Activated T-cell treated with anti-CD3 and anti-CD28 coated beads, Interleukin-2, amount 50 U/mL, for 48 hours (primary cell): Measurements from ENCODE around the gene CD37.
A peak's percentile ranks its signal among the peaks of the same experiment; 100 is the strongest.
"Not testable (repeated sequence)": the region's sequence is repeated elsewhere in the genome, so short reads cannot be mapped to it uniquely, and the experiment has no call there.

Experiments
- DNase-seq, 2 experiments: peaks; one replicate each; pipeline ENCODE4 v3.0.0-alpha.2; 2020

Gene CD37

GRCh38 chr19:49331187-49331586 lies 4.0 kb upstream of the CD37 start:
- not testable (repeated sequence) for DNase-seq

DNA sequence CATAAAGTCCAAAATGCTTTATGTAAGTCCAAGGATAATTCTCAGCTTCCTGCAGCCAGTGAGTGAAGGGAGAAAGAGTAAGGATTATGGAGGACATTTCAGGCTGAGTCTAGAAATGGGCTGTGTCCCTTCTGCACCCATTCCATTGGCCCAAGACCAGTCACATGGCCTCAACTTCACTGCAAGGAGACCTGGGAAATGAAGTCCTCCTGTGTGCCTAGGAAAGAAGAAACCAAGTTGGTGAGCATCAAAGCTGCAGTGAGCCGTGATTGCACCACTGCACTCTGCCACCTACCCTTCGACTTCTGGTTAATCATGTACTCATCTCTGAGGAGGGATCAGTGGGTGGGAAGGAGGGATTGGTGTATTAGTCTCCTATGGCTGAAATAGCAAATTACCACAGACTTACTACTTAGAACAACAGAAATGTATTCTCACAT lies 3.6 kb upstream of the CD37 start:
- DNase-seq = peak; percentile 68 to 70

DNA sequence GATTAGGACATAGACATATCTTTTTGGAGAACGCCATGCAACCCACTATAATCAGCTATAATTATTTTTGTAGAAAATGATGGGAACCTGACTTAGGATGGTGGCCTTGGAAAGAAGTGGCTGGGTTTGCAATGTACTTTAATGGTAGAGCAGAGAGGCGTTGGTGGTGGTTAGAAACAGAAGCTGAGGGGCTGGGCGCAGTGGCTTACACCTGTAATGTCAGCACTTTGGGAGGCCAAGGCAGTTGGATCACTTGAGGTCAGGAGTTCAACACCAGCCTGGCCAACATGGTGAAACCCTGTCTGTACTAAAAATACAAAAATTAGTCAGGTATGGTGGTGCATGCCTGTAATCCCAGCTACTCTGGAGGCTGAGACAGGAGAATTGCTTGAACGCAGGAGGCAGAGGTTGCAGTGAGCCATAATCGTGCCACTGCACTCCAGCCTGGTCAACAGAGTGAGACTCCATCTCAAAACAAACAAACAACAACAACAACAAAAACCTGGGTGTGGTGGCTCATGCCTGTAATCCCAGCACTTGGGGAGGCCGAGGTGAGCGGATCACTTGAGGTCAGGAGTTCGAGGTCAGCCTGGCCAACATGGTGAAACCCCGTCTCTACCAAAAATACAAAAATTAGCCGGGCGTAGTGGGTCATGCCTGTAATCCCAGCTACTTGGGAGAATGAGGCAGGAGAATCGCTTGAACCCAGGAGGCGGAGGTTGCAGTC lies 2.4 kb upstream of the CD37 start:
- DNase-seq = not testable (repeated sequence)

- DNase-seq = no peak
These were observed 1.8 kb upstream of the CD37 start for GRCh38 chr19:49333418-49333805.

DNA sequence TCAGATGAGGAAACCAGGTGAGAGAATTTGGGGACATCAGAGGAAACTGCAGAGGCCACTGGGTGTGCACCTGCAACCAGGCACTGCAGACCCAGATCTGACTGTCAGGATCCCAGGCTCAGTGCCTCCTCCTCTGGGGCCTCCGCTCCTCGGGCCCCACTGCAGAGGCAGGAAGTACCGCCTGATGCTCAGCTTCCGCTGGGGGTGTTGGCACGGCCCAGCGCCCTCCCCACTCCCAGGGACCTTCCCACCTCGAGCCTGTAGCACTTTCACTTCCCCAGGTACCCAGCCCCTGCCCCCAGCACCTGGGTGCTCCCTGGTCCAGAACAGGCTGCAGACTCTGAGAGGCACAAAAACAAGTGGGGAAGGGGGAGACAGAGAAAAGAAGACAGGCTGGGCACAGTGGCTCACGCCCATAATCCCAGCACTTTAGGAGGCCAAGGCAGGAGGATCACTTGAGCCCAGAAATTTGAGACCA lies 1.4 kb upstream of the CD37 start:
- peak; percentile 71 to 77 for DNase-seq

GRCh38 chr19:49335784-49336481 lies 727 bp downstream of the CD37 start:
- DNase-seq = peak; percentile 14

- DNase-seq = peak; percentile 13
These were observed 1.5 kb downstream of the CD37 start for GRCh38 chr19:49336482-49337266.

DNA sequence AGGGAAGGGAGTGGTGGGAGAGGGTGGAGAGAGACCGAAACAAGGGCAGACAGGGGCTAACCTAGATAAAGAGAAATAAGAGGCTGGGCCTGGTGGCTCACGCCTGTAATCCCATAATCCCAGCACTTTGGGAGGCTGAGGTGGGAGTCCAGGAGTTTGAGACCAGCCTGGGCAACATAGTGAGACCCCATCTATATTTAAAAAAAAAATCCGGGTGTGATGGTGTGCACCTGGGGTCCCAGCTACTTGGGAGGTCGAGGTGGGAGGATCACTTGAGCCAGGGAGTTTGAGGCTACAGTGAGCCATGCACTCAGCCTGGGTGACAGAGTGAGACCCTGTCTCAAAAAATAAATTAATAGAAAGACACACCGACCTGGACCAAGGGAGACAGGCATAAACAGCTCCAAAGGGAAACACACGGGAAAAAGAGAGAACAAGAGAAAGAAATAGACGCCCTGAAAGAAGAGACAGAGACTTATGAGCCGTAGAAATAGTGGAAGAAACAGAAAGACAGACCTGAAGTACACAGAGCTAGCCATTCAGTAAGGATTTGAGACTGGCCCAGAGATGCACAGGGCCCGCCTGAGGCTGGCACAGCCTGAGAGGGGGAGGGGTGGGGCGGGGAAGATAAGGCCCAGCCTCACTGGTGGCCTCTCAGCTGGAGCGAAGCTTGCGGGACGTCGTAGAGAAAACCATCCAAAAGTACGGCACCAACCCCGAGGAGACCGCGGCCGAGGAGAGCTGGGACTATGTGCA lies 2.2 kb downstream of the CD37 start:
- DNase-seq = peak in 1 of 2 experiments; percentile 7

- DNase-seq = peak; percentile 13
These were observed 2.9 kb downstream of the CD37 start for GRCh38 chr19:49338023-49338677.

GRCh38 chr19:49338691-49339300 lies 3.6 kb downstream of the CD37 start:
- peak; percentile 51 for DNase-seq

GRCh38 chr19:49339301-49340068 lies 4.3 kb downstream of the CD37 start:
- DNase-seq = no peak

GRCh38 chr19:49340069-49340864 lies 5.1 kb downstream of the CD37 start:
- no peak for DNase-seq

- no peak for DNase-seq
These were observed 5.9 kb downstream of the CD37 start for GRCh38 chr19:49340865-49341718.

DNA sequence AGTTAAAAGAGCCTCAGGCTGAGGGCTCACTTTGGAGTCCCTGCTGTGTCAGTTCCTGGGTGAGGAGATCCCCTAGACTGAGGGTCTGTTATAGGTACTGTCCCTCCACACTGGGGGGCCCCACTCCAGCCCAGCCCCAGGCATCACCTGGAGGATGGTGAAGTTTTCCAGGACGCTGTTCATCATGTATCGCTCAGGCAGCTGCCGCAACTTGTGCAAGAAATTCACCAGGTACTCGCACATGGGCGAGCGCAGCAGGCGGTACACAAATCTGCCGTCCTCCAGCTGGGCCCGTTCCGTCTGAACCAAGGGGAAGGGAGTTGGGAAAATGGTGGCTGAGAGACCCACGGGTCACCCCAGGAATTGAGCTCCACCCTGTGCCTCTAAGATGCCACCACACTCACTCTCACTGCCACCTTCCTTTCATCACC lies 7.1 kb downstream of the CD37 start:
- no peak for DNase-seq

GRCh38 chr19:49343123-49343522 lies 7.9 kb downstream of the CD37 start:
- no peak for DNase-seq

DNA sequence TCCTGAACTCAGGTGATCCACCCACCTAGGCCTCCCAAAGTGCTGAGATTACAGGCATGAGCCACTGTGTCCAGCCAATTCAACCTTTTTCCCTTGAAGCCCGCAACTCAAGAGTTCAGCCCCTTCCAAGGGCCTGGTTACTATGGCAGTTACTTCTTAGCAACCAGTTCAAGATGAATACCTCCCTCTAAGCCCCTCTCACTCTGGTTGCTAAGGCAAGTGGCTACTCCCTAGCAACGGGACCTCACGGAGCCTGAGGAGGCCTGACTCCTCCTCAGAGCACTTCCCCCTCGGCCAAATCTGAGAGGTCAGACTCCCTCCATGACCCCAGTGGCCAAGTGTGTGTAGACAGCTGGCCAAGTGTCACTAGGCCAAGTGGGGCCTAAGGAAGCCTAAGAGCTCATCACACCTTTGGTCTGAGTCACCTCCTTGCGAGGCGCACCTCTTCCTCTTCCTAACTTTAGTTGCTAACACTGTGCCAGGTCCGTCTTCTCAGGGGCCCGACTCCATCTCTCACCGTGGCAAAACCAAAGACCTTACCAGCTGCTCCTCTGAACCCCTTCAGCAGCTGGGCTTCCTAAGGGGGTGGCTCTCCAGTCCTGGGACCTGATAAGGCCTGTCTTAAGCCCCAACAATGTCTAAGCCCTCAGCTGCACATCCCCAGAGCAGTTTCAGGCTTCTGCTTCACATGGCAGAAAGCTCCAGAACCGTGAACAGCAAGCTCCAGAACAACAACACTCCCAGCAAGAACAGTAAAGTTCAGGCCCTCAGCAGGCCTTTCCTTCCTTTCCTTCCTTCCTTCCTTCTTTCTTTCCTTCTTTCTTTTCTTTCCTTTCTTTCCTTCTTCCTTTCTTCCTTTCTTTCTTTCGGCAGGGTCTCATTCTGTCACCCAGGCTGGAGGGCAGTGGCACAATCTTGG lies 9.6 kb downstream of the CD37 start:
- no peak for DNase-seq

- no peak for DNase-seq
These were observed 12.0 kb downstream of the CD37 start for GRCh38 chr19:49347191-49347590.

GRCh38 chr19:49347835-49348234 lies 12.6 kb downstream of the CD37 start:
- no peak for DNase-seq
